Tibial artery (tissue), 4 donors: ENCODE results near the gene SLC47A2.

ENCODE experiments used
- DNase-seq, 2 donors: peaks; one replicate each; pipeline ENCODE4 v3.0.0-alpha.2; 2019
- H3K27ac ChIP-seq, 2 donors: fragments of 200-600 bp; sonication (generic) in 1 of 2; 1 replicate in 1 of 2; 2 replicates in 1 of 2; pipeline ENCODE4 v1.5.1; 2018 to 2019; ENCODE audit warnings: mild to moderate bottlenecking in 1 of 2
- H3K27me3 ChIP-seq, 2 donors: fragments of 200-600 bp; sonication (generic) in 1 of 2; one replicate each; pipeline versions ENCODE4 v1.5.1 to v1.6.0; 2016 to 2019
- H3K36me3 ChIP-seq, 3 donors: fragments of 200-600 bp; sonication (generic) in 2 of 3; one replicate each; pipeline ENCODE4 v1.5.1; 2016 to 2019; ENCODE audit warnings: mild to moderate bottlenecking in 2 of 3
- H3K4me1 ChIP-seq, 4 donors: fragments of 200-600 bp; sonication (generic) in 2 of 4; 1 replicate in 3 of 4; 2 replicates in 1 of 4; pipeline ENCODE4 v1.5.1; 2016 to 2019
- H3K4me3 ChIP-seq, 2 donors: fragments of 200-600 bp; sonication (generic) in 1 of 2; 1 replicate in 1 of 2; 2 replicates in 1 of 2; pipeline ENCODE4 v1.5.1; 2018 to 2019; ENCODE audit warnings: mild to moderate bottlenecking in 2 of 2
- H3K9me3 ChIP-seq, 3 donors: fragments of 200-600 bp; sonication (generic) in 1 of 3; one replicate each; pipeline ENCODE4 v1.5.1; 2016 to 2019
- CTCF ChIP-seq, 2 experiments: fragments of 200-600 bp in 1 of 2; fragments of 450-650 bp in 1 of 2; IDR thresholded peaks; one replicate each; pipeline ENCODE4 v1.5.1; 2017 to 2019; ENCODE audit warnings: antibody characterized with exemption in 2 of 2, mild to moderate bottlenecking in 1 of 2, moderate library complexity in 1 of 2
- intact Hi-C: fragments of 100-400 bp; cut with DNase I; formaldehyde crosslinking; loops from one replicate; pipeline ENCODE4 v1.15.0; 2023; ENCODE audit warnings: low total_unique reads

The SLC47A2 gene

DNA sequence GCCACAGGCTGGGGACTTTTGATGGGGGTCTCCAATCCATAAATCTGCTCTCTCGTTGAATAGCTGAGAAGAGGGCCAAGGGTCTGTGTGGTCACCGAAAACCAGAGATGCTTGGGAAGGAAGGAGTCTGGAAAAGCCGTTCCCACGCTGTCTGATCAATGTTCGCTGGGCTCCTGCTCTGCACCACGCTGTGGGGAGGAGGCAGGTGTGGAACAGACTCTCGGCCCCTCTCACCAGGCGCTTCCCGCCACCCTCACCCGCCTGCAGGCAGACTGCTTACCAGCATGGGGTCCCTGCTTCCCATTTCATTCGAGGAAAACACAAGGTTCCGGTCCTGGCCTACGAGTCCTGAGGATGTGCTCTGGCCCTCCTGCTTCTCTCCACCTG, 32.4 kb upstream of the SLC47A2 start:
- Histone ChIP-seq H3K27ac (peak overlapping the region in 1 of 2 donors; percentile 11), H3K4me1 (peaks cover 3 to 46% (median 39%) of the 10 kb centered on the region in 4 donors)
- DNase-seq = no peak

DNA sequence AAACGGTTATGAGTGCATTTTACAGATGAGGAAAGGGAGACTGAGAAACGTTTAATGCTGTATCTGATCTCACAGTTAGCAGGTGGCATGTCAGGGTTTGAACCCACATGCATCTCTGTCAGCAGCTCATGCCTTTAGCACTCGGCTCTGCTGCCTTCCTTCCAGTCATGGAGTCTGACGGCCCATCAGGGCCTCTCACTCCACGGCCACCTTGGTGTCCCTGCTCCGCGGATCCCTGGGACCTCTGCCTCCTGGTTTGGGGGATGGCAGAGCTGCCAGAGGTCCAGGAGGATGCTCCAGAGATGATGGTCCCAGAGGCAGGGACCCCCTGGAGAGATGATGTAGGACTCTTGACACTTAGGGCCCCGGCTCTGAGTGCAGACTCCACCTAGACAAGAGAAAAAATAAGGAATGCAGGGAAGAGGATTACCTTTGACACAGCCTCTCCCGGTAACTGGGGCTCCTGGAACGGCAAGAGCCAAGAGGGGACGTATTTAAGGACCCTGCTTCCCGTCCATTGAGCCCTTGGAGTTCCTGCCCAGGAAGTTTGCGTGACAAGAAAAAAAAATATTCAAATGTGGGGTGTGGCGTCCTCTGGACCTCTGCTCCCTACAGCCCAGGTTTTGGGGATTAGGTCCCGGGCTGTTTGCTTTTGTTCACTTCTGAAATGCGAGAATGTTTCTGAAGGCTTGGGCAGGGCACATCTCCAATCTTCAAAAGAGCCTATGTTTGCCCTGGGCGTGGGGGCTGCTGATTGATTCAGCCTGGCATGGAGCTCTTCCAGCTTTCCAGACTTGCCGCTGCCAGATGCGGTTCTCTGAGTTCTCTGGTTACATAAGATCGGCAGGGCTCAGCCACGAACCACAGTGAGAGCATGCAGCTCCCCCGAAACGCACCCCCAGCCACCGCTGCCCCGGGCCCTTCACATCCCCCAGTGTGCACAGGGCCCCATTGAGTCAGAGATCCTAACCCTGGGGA, 31.7 kb upstream of the SLC47A2 start, which contains the start of gene ALDH3A1:
TSS of gene ALDH3A1 (minus strand) at position 470 of the 978 bp plus-strand sequence. CDS start 3,169 bp downstream, outside the sequence.
- intact Hi-C loops = loop anchor here (5.0 kb wide), 1 partner anchor 91 kb away; no protein-coding TSS in a partner anchor
- no peak for DNase-seq
- H3K36me3 ChIP-seq = no peaks in the 10 kb centered on the region
- H3K9me3 ChIP-seq = no peaks in the 10 kb centered on the region
- H3K4me1 ChIP-seq = peaks cover 3 to 39% (median 32%) of the 10 kb centered on the region in 4 donors
- TF ChIP-seq CTCF (IDR thresholded peaks at IDR 0.05) = no peak
- H3K27me3 ChIP-seq = no peaks in the 10 kb centered on the region
- H3K4me3 ChIP-seq = no peak within 1 kb of the TSS
- peak within 1 kb of the TSS in 1 of 2 donors; percentile 11 for H3K27ac ChIP-seq

More for the DNA sequence above, 32.4 kb upstream of the SLC47A2 start:
- intact Hi-C loops = loop anchor here (5.0 kb wide), 1 partner anchor 91 kb away; no protein-coding TSS in a partner anchor
- Histone ChIP-seq H3K27me3 (no peaks in the 10 kb centered on the region), H3K4me3 (no peak overlapping the region), H3K36me3 (no peaks in the 10 kb centered on the region), H3K9me3 (no peaks in the 10 kb centered on the region)
- TF ChIP-seq CTCF (IDR thresholded peaks at IDR 0.05) = no peak

- Histone ChIP-seq H3K4me1 (peaks cover 0 to 30% (median 24%) of the 10 kb centered on the region in 4 donors), H3K9me3 (no peaks in the 10 kb centered on the region), H3K27me3 (no peaks in the 10 kb centered on the region), H3K4me3 (no peak overlapping the region), H3K36me3 (no peaks in the 10 kb centered on the region), H3K27ac (no peak overlapping the region)
- no peak for TF ChIP-seq CTCF (IDR thresholded peaks at IDR 0.05)
- no peak for DNase-seq
- intact Hi-C loops = loop anchor here (5.0 kb wide), 1 partner anchor 90 kb away; no protein-coding TSS in a partner anchor
Measured at GRCh38 chr17:19747159-19747719, 30.9 kb upstream of the SLC47A2 start.

DNA sequence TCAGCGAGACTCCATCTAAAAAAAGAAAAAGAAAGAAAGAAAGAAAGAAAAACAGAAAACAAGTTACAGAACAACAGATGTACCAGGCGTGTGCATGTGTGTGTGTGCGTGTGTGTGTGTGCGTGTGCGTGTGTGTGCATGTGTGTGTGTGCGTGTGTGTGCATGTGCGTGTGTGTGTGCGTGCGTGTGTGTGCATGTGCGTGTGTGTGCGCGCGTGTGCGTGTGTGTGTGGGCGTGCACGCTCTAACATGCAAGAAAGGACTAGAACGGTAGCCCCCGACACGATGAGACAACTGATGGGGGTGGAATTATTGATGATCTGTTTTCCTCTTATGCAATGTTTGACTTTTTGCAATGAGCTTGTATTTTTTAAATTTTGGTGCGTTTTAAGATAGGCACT, 30.1 kb upstream of the SLC47A2 start:
- Histone ChIP-seq H3K27ac (no peak overlapping the region), H3K4me1 (peaks cover 0 to 29% (median 21%) of the 10 kb centered on the region in 4 donors), H3K4me3 (no peak overlapping the region), H3K36me3 (no peaks in the 10 kb centered on the region), H3K9me3 (no peaks in the 10 kb centered on the region), H3K27me3 (no peaks in the 10 kb centered on the region)
- intact Hi-C loops = loop anchor here (5.0 kb wide), 1 partner anchor 89 kb away; no protein-coding TSS in a partner anchor
- TF ChIP-seq CTCF (IDR thresholded peaks at IDR 0.05) = no peak
- DNase-seq = no peak

- H3K4me3 ChIP-seq = peak overlapping the region; percentile 46 to 60
- no peaks in the 10 kb centered on the region for H3K36me3 ChIP-seq
- peaks cover 0 to 29% (median 21%) of the 10 kb centered on the region in 4 donors for H3K4me1 ChIP-seq
- H3K27me3 ChIP-seq = no peaks in the 10 kb centered on the region
- H3K27ac ChIP-seq = peak overlapping the region; percentile 41 to 65
- peak; percentile 94 to 96 for DNase-seq
- intact Hi-C loops = loop anchor here (5.0 kb wide), 1 partner anchor 88 kb away; no protein-coding TSS in a partner anchor
- peak; percentile 90 to 98 for TF ChIP-seq CTCF (IDR thresholded peaks at IDR 0.05)
- H3K9me3 ChIP-seq = no peaks in the 10 kb centered on the region
Measured at GRCh38 chr17:19744922-19745757, 28.8 kb upstream of the SLC47A2 start.
